ENCODE data around the gene IFNL2.

The IFNL2 gene

DNA sequence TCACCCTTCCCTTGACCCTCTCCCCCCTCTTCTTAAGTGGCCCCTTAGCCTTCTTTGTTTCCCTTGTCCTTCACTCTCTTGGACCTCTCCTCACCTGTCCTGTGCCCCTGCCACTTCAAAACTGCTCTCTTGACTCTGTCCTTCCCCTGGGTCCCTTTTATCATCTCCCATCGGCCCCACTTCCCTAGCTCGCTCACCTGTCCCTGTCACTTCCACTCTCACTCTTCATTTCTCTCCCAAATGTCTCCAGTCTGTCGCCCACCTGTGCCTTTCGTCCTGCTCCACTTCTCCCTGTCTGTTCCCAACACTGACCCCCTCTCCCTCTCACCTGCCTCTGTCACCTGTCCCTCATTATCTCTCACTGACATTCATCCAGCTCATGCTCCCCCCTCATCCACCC is 28.7 kb downstream of the IFNL2 start:
- Histone ChIP-seq H3K36me3 (replicated peaks in 1 of 2; ENCODE audit: control insufficient read depth in 2 of 2, insufficient read depth in 2 of 2, low read length in 2 of 2) (no peaks in the 10 kb centered on the region), H2BK5ac (ENCODE audit: low read length) (no peak overlapping the region), H3K9ac (ENCODE audit: low read depth, low read length, poor library complexity) (peak overlapping the region; percentile 40), H2AFZ (ENCODE audit: low read length) (no peak overlapping the region), H3K4me1 (ENCODE audit: control insufficient read depth in 2 of 2, insufficient read depth in 1 of 2, low read depth in 1 of 2, low read length in 2 of 2) (no peaks in the 10 kb centered on the region), H3K27ac (replicated peaks; ENCODE audit: low read length) (no peak overlapping the region), H3K14ac (ENCODE audit: low read length) (no peak overlapping the region), H4K8ac (ENCODE audit: low read depth, low read length) (no peak overlapping the region), H4K91ac (ENCODE audit: low read depth, low read length, poor library complexity) (no peak overlapping the region), H3K4me2 (ENCODE audit: insufficient read depth, low read length, poor library complexity, severe bottlenecking) (no peak overlapping the region), H2AK5ac (ENCODE audit: low read depth, low read length) (no peak overlapping the region), H3K4ac (ENCODE audit: low read length) (no peak overlapping the region), H3K4me3 (ENCODE audit: low read length in 2 of 2) (peak overlapping the region in 1 of 2 donors; percentile 63), H2BK15ac (ENCODE audit: low read length) (no peak overlapping the region), H2BK120ac (ENCODE audit: low read depth, low read length) (no peak overlapping the region), H3K27me3 (ENCODE audit: control insufficient read depth in 3 of 3, insufficient read depth in 3 of 3, low read depth in 1 of 3, low read length in 3 of 3) (peaks cover 0 to 50% (median 4%) of the 10 kb centered on the region in 3 experiments), H3K23ac (ENCODE audit: low read depth, low read length, poor library complexity) (peak overlapping the region; percentile 75), H2BK12ac (ENCODE audit: low read length) (no peak overlapping the region), H3K18ac (ENCODE audit: low read length) (no peak overlapping the region), H3K79me1 (ENCODE audit: low read depth, low read length) (no peaks in the 10 kb centered on the region), H3K9me3 (replicated peaks in 1 of 2; ENCODE audit: control insufficient read depth in 2 of 2, insufficient read depth in 1 of 2, low read depth in 1 of 2, low read length in 2 of 2) (no peaks in the 10 kb centered on the region)
- no CpG with 5 or more reads among the region's 4 CpGs for WGBS, 2 donors (ENCODE audit: extremely low coverage in 2 of 2, insufficient read length in 2 of 2, insufficient replicate concordance in 1 of 2)
- no peak for DNase-seq (ENCODE audit: low spot score)

DNA sequence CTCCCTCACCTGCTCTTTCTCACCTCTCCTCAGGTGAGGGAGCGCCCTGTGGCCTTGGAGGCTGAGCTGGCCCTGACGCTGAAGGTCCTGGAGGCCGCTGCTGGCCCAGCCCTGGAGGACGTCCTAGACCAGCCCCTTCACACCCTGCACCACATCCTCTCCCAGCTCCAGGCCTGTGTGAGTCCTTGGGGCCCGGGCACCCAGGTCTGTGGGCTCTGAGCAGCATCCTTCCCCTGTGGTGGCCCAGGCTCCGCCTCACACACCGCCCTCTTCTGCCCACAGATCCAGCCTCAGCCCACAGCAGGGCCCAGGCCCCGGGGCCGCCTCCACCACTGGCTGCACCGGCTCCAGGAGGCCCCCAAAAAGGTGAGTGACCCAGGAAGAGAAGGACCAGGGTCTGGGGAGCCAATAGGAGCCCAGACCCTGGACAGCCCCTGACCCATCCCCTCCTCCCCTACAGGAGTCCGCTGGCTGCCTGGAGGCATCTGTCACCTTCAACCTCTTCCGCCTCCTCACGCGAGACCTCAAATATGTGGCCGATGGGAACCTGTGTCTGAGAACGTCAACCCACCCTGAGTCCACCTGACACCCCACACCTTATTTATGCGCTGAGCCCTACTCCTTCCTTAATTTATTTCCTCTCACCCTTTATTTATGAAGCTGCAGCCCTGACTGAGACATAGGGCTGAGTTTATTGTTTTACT is 29.9 kb downstream of the IFNL2 start:
- Histone ChIP-seq H3K4ac (ENCODE audit: low read length) (no peak overlapping the region), H3K23ac (ENCODE audit: low read depth, low read length, poor library complexity) (no peak overlapping the region), H3K4me1 (ENCODE audit: control insufficient read depth in 2 of 2, insufficient read depth in 1 of 2, low read depth in 1 of 2, low read length in 2 of 2) (no peaks in the 10 kb centered on the region), H2BK5ac (ENCODE audit: low read length) (no peak overlapping the region), H2AK5ac (ENCODE audit: low read depth, low read length) (no peak overlapping the region), H3K27ac (replicated peaks; ENCODE audit: low read length) (no peak overlapping the region), H3K9ac (ENCODE audit: low read depth, low read length, poor library complexity) (no peak overlapping the region), H3K27me3 (ENCODE audit: control insufficient read depth in 3 of 3, insufficient read depth in 3 of 3, low read depth in 1 of 3, low read length in 3 of 3) (peaks cover 0 to 49% (median 4%) of the 10 kb centered on the region in 3 experiments), H2BK120ac (ENCODE audit: low read depth, low read length) (no peak overlapping the region), H4K8ac (ENCODE audit: low read depth, low read length) (peak overlapping the region; percentile 43), H2AFZ (ENCODE audit: low read length) (no peak overlapping the region), H3K18ac (ENCODE audit: low read length) (no peak overlapping the region), H4K91ac (ENCODE audit: low read depth, low read length, poor library complexity) (no peak overlapping the region), H3K4me3 (ENCODE audit: low read length in 2 of 2) (no peak overlapping the region), H3K79me1 (ENCODE audit: low read depth, low read length) (no peaks in the 10 kb centered on the region), H2BK12ac (ENCODE audit: low read length) (no peak overlapping the region), H3K4me2 (ENCODE audit: insufficient read depth, low read length, poor library complexity, severe bottlenecking) (no peak overlapping the region), H3K36me3 (replicated peaks in 1 of 2; ENCODE audit: control insufficient read depth in 2 of 2, insufficient read depth in 2 of 2, low read length in 2 of 2) (no peaks in the 10 kb centered on the region), H2BK15ac (ENCODE audit: low read length) (no peak overlapping the region), H3K9me3 (replicated peaks in 1 of 2; ENCODE audit: control insufficient read depth in 2 of 2, insufficient read depth in 1 of 2, low read depth in 1 of 2, low read length in 2 of 2) (no peaks in the 10 kb centered on the region), H3K14ac (ENCODE audit: low read length) (peak overlapping the region; percentile 82)
- WGBS, 2 donors (ENCODE audit: extremely low coverage in 2 of 2, insufficient read length in 2 of 2, insufficient replicate concordance in 1 of 2) = no CpG with 5 or more reads among the region's 17 CpGs
- no peak for DNase-seq (ENCODE audit: low spot score)

DNA sequence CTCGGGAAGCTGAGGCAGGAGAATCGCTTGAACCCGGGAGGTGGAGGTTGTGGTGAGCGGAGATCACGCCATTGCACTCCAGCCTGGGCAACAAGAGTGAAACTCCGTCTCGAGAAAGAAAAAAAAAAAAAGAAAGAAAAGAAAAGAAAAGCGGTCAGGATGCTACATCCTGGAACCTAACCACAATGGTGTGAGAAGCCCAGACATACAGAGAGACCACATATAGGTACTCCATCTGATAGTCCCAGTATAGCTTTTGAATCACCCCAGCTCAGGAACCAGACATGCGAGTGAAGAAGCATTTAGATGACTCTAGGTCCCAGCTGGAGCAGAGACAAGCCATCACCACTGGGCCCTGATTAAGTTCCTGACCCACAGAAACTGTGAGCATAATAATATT is 31.2 kb downstream of the IFNL2 start:
- Histone ChIP-seq H3K4me1 (ENCODE audit: control insufficient read depth in 2 of 2, insufficient read depth in 1 of 2, low read depth in 1 of 2, low read length in 2 of 2) (no peaks in the 10 kb centered on the region), H2BK15ac (ENCODE audit: low read length) (no peak overlapping the region), H3K9ac (ENCODE audit: low read depth, low read length, poor library complexity) (no peak overlapping the region), H2BK12ac (ENCODE audit: low read length) (no peak overlapping the region), H3K9me3 (replicated peaks in 1 of 2; ENCODE audit: control insufficient read depth in 2 of 2, insufficient read depth in 1 of 2, low read depth in 1 of 2, low read length in 2 of 2) (no peaks in the 10 kb centered on the region), H3K23ac (ENCODE audit: low read depth, low read length, poor library complexity) (no peak overlapping the region), H4K8ac (ENCODE audit: low read depth, low read length) (no peak overlapping the region), H3K27ac (replicated peaks; ENCODE audit: low read length) (no peak overlapping the region), H3K18ac (ENCODE audit: low read length) (no peak overlapping the region), H4K91ac (ENCODE audit: low read depth, low read length, poor library complexity) (no peak overlapping the region), H3K27me3 (ENCODE audit: control insufficient read depth in 3 of 3, insufficient read depth in 3 of 3, low read depth in 1 of 3, low read length in 3 of 3) (peaks cover 0 to 52% (median 5%) of the 10 kb centered on the region in 3 experiments), H3K4me2 (ENCODE audit: insufficient read depth, low read length, poor library complexity, severe bottlenecking) (no peak overlapping the region), H3K14ac (ENCODE audit: low read length) (no peak overlapping the region), H2AFZ (ENCODE audit: low read length) (no peak overlapping the region), H3K36me3 (replicated peaks in 1 of 2; ENCODE audit: control insufficient read depth in 2 of 2, insufficient read depth in 2 of 2, low read length in 2 of 2) (no peaks in the 10 kb centered on the region), H2BK120ac (ENCODE audit: low read depth, low read length) (no peak overlapping the region), H2AK5ac (ENCODE audit: low read depth, low read length) (no peak overlapping the region), H3K4me3 (ENCODE audit: low read length in 2 of 2) (no peak overlapping the region), H3K4ac (ENCODE audit: low read length) (no peak overlapping the region), H2BK5ac (ENCODE audit: low read length) (no peak overlapping the region), H3K79me1 (ENCODE audit: low read depth, low read length) (no peaks in the 10 kb centered on the region)
- DNase-seq (ENCODE audit: low spot score) = no peak
- WGBS, 2 donors (ENCODE audit: extremely low coverage in 2 of 2, insufficient read length in 2 of 2, insufficient replicate concordance in 1 of 2) = no CpG with 5 or more reads among the region's 9 CpGs

DNA sequence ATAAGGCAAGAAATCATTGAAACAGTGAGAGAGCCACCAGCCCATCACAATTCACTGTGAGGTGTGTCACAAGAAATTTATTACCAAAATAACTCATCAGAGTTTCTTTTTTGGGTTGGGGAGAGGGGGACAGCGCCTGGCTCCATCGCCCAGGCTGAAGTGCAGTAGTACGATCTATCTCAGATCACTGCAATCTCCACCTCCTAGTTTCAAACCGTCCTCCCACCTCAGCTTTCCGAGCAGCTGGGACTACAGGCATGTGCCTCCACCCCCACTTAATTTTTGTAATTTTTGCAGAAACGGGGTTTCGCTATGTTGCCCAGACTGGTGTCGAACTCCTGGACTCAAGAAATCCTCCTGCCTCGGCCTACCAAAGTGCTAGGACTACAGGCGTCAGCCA is 31.6 kb downstream of the IFNL2 start:
- Histone ChIP-seq H3K4me3 (ENCODE audit: low read length in 2 of 2) (no peak overlapping the region), H2BK12ac (ENCODE audit: low read length) (no peak overlapping the region), H2AK5ac (ENCODE audit: low read depth, low read length) (no peak overlapping the region), H3K27ac (replicated peaks; ENCODE audit: low read length) (no peak overlapping the region), H3K9ac (ENCODE audit: low read depth, low read length, poor library complexity) (no peak overlapping the region), H3K23ac (ENCODE audit: low read depth, low read length, poor library complexity) (no peak overlapping the region), H3K36me3 (replicated peaks in 1 of 2; ENCODE audit: control insufficient read depth in 2 of 2, insufficient read depth in 2 of 2, low read length in 2 of 2) (no peaks in the 10 kb centered on the region), H3K79me1 (ENCODE audit: low read depth, low read length) (no peaks in the 10 kb centered on the region), H3K4me1 (ENCODE audit: control insufficient read depth in 2 of 2, insufficient read depth in 1 of 2, low read depth in 1 of 2, low read length in 2 of 2) (peaks cover 0 to under 1% of the 10 kb centered on the region in 2 donors), H3K4me2 (ENCODE audit: insufficient read depth, low read length, poor library complexity, severe bottlenecking) (no peak overlapping the region), H3K18ac (ENCODE audit: low read length) (no peak overlapping the region), H3K14ac (ENCODE audit: low read length) (no peak overlapping the region), H4K8ac (ENCODE audit: low read depth, low read length) (no peak overlapping the region), H3K27me3 (ENCODE audit: control insufficient read depth in 3 of 3, insufficient read depth in 3 of 3, low read depth in 1 of 3, low read length in 3 of 3) (peaks cover 0 to 55% (median 5%) of the 10 kb centered on the region in 3 experiments), H2BK120ac (ENCODE audit: low read depth, low read length) (no peak overlapping the region), H2BK5ac (ENCODE audit: low read length) (no peak overlapping the region), H3K4ac (ENCODE audit: low read length) (no peak overlapping the region), H4K91ac (ENCODE audit: low read depth, low read length, poor library complexity) (no peak overlapping the region), H2AFZ (ENCODE audit: low read length) (no peak overlapping the region), H2BK15ac (ENCODE audit: low read length) (no peak overlapping the region), H3K9me3 (replicated peaks in 1 of 2; ENCODE audit: control insufficient read depth in 2 of 2, insufficient read depth in 1 of 2, low read depth in 1 of 2, low read length in 2 of 2) (no peaks in the 10 kb centered on the region)
- WGBS, 2 donors (ENCODE audit: extremely low coverage in 2 of 2, insufficient read length in 2 of 2, insufficient replicate concordance in 1 of 2) = no CpG with 5 or more reads among the region's 10 CpGs
- DNase-seq (ENCODE audit: low spot score) = no peak
